D341Med (cell line): Measurements from ENCODE around the gene STK11.
"Not testable (repeated sequence)": the region's sequence is repeated elsewhere in the genome, so short reads cannot be mapped to it uniquely, and the experiment has no call there.

Experiments
- DNase-seq: peaks from one replicate; pipeline ENCODE4 v3.0.0; 2012; ENCODE audit warnings: low spot score

STK11 gene

DNA sequence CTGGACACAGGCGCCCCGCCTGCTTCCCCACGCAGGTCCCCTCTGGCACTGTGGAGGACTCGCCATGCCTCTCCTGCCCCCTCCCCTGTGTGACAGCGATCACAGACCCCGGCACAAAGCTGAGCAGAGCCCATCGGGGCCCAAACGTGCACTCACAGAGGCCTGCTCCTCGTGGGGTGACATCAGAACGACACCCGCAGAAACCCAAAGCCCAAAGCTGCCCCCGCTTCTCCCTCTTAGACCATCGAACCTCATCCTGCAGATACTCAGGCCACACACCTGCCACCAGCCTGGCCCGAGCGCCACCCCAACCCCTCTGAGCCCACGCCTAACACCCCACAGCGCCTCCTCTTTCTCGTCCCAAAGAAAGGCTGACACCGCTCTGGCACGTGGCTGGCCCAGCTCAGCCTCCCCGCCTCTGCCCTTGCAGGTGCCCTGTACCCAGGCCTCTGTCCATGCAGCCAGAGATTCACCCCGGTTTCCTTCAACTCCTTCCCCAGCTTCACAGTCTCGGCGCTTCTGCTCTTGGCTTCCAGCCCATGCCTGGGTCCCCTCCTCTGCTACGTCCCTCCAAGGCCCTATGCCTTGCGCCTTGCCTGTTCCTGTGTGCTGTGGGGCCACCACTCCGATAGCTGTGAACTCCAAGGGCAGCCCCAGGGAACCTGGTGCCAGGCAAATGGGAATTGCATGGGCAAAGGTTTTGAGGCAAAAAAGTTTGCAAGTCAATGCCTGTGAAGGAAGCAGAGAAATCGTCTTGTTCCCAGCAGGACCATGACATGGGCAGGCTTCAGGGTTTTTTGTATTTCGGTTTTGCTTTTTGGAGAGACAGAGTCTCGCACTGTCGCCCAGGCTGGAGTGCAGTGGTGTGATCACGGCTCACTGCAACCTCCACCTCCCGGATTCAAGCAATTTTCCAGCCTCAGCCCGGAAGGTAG is 33.1 kb downstream of the STK11 start:
- DNase-seq: no peak

DNA sequence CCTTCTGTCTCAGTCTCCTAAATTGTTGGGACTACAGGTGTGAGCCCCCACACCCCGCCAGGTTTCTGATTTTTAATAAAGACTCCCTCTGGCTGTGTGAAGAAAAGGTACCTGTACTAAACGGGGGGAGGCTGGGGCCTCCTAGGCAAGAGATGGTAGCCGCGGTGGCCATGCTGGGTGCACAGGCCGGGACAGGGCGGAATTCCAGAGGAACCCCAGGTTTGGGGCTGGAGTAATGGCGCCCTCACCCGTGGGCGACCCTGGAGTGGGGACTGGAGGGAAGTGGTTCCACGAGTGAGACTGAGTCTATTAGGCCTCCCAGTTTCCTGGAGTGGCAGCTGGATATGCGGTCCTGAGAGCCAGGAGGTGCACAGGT is 33.8 kb downstream of the STK11 start:
- no peak for DNase-seq

DNA sequence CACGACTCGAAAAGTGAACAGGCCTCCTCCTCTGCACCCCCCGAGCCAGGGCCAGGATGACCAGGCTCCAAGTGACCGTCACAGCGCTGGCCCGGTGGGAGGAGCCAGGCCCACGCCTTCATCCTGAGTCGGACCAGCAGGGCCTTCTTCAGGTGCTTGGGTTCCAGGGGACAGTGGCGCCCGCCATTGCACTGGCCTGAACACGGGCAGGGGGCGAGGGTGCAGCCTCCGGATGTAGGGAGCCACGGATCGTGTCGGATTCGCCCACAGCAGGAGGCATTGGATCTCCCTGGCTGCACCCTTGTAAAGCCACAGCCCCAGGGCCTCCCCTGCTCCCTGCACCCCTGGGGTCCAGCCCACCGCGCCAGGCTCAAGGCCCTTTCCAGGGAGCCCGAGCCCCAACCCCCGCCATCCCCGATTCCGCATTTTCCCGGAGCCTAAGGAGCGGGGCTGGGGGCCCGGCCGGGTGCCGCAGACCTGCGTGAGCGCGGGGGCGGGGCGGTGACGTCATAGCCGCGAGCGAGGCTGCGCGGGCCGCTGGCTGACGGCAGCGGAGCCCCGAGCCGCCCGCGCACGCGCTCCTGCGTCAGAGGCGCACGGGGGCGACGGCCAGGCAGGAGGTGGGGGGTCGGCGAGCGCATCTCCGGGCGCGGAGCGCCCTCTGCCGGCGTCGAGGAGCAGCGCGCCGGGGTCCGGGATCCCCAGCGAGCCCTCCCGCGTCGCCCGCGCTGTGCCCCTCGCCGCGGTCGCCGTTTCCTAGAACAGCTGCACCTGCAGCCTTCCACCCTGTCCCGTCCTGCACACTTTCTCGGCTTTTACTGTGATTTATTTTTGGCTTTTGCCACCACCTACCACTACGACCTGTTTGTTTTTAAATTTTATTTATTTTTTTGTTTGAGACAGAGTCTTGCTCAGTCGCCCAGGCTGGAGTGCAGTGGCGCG is 34.5 kb downstream of the STK11 start:
- DNase-seq: peak; percentile 99

GRCh38 chr19:1240925-1241324 is 35.3 kb downstream of the STK11 start:
- DNase-seq: no peak

GRCh38 chr19:1241417-1242095 is 36.0 kb downstream of the STK11 start, which contains the start of gene ATP5F1D:
Gene ATP5F1D, plus strand, starts transcription at chr19:1241751. Its CDS starts 100 bp downstream, at chr19:1241851.
- DNase-seq: peak; percentile 92

DNA sequence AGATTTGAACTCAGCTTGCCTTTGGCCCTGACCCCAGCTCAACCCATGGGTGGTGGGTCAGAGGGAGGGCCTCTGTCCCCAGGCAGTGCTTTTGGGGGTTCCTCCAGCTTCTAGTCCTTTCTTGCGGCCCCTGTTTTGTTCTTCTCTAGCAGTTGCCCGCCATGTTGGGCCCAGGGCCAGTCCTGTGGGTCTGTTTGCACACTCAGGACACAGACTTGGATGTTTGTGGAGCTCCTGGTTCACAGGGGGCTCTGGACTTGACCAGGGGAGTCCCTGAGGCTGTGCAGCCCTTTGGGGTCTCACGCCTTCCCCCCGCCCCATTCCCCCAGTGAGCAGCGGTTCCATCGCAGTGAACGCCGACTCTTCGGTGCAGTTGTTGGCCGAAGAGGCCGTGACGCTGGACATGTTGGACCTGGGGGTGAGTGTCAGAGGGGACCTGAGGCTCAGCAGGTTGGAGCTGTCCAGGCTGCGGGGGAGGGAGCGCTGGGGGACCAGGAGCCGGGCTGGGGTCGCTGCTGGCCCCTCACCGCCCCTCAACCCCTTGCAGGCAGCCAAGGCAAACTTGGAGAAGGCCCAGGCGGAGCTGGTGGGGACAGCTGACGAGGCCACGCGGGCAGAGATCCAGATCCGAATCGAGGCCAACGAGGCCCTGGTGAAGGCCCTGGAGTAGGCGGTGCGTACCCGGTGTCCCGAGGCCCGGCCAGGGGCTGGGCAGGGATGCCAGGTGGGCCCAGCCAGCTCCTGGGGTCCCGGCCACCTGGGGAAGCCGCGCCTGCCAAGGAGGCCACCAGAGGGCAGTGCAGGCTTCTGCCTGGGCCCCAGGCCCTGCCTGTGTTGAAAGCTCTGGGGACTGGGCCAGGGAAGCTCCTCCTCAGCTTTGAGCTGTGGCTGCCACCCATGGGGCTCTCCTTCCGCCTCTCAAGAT is 38.5 kb downstream of the STK11 start:
- peak; percentile 86 for DNase-seq

- no peak for DNase-seq
These were observed 39.3 kb downstream of the STK11 start for GRCh38 chr19:1244693-1245451.

GRCh38 chr19:1245494-1246264 is 40.1 kb downstream of the STK11 start:
- DNase-seq: no peak

- not testable (repeated sequence) for DNase-seq
These were observed 40.9 kb downstream of the STK11 start for GRCh38 chr19:1246265-1247087.

DNA sequence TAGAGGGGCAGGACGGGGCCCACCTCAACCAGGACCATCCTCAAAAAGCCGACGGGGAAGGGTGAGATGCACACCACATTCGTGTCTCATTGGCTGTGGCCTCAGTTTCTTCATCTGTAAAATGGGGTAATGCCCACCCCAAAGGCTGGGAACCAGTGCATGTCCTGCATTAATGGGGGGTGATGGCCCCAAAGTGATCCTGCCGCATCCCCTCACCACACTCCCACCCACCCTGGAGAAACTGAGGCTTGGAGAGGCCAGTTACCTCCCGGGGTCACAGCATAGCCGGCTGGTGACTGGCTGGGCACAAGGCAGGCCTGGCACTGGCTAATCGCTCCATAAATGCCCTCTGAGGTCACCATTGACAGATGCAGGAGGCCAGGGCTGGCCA is 42.2 kb downstream of the STK11 start:
- DNase-seq: no peak

DNA sequence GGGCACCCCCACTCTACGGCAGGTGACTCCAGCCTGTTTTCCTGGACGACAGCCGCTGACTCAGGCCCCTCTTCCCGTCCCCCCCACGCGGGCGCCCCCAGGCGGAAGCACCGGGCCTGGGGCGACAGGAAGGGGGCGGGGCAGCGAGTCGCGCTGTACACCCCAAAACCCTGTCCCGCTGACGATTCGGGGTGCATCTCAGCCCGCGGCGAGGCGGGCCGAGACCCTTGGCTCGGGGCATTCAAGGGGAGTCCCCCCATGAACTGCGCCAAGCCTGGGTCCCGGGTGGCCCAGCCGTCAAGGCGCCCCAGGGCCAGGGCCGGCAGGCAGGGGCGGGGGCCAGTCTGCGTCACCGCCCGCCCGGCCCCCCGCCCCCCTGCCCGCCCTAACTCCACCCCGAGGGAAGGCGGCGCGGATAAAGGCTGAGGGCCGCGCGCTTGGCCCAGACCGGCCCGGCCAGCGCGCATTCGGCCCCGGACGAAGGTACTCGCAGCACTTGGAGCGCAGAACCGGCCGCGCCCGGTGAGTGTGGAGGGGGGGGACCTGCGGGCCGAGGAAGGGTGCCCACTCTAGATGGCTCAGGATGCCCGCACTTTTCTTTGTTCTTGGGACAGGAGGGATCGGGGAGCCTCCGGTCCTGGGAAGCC is 42.7 kb downstream of the STK11 start, which contains the start of gene MIDN:
MIDN (plus strand) TSS at position 445 of the 647 bp plus-strand sequence. CDS start 1,714 bp downstream, outside the sequence.
- peak; percentile 80 for DNase-seq

GRCh38 chr19:1248786-1249297 is 43.3 kb downstream of the STK11 start:
- DNase-seq: peak; percentile 84

DNA sequence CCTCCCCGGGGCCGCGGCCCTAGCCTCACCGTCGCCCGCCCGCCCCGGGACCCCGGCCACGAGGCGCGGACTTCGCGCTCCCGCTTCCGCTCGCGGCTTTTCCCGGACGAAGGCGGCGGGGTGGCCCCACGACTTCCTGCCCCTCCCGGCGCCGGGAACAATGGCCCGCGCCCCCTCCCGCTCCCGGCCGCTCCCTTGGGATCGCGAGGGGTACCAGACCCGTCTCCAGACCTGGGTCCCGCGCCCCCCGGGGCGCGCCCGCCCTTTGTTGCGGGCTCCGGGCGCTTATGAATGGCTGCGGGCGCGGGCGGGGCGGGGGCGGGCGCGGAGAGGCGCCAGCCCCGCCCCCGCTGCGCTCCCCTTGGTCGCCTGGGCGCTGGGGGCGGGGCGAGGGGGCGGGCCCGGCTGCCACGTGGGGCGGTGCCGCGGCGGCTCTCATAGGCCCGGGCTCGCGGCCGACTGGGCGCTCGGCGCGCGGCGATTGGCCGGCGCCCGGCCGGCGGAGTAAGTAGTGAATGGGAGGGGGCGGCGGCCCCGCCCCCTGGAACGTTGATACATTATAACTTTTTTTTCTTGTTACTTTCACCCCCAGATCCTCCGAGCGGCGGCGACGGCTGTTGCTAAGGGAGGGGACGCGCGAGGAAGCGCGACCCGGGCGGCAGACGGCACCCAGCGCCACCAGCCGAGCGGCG is 43.9 kb downstream of the STK11 start:
- DNase-seq: peak; percentile 94

DNA sequence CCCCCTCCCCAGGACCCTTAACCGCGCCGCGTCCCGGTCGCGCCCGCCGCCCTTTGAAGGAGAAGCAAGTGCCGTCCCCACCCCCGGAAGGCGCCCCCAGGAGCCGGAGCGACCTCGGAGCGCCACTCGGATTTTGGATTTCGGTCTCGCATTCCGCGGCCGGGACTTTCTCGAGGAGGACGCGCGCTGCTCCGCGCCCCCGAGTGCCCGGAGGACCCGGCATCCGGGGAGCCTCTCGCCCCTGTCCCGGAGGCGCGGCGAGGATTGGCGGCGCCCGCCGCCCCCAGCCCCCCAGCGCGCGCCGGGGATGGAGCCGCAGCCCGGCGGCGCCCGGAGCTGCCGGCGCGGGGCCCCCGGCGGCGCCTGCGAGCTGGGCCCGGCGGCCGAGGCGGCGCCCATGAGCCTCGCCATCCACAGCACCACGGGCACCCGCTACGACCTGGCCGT is 44.4 kb downstream of the STK11 start:
- DNase-seq: no peak

GRCh38 chr19:1250437-1251260 is 45.1 kb downstream of the STK11 start:
- peak; percentile 73 for DNase-seq
